Activated CD4-positive, alpha-beta T cell treated with anti-CD3 and anti-CD28 coated beads, Interleukin-10, Interleukin-2, amounts not matched to agents 100 ng/mL and 50 ng/mL, durations not matched to agents 16 hours and 8 hours (primary cell): ENCODE data around the gene CFDP1.

Source experiments
- DNase-seq: peaks from one replicate; pipeline ENCODE4 v3.0.0-alpha.2; 2020

CFDP1 gene

DNA sequence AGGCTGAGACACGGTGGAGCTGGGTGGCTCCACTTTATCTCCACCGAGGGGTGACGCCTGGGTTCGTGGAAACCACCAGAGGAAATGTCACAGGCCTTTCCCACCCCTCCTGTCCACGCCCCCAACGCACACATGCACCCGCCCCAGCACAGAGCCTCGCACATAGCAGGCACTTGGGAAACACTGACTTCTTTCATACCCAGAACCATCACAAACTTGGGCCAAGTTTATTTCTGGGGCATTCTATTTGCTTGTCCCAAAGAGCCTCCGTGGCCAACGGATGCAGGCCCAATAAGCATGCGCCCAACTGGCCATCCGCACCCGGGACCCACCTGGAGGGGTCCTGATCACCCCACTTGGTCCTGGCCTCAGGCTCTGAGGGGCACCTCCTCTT lies 185.2 kb downstream of the CFDP1 start:
- no peak for DNase-seq

DNA sequence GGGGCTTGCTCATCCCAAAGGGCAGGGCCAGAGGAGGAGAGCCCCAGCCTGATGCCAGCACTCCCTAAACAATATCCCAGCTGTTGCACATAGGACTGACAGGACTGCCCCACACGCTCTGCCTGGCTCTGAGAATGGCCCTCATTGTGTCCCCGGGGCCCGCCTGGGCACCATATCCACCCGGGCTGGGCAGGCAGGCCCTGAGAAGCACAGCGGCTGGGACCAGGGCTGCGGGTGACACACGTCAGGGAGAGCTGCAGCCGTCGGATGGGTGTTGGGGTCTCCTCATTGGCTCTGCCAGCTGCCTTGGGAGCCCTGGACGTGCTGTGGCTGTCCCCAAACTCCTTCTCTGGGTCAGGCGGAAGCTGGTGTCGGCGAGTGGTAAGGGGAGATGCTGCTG lies 186.1 kb downstream of the CFDP1 start:
- no peak for DNase-seq

DNA sequence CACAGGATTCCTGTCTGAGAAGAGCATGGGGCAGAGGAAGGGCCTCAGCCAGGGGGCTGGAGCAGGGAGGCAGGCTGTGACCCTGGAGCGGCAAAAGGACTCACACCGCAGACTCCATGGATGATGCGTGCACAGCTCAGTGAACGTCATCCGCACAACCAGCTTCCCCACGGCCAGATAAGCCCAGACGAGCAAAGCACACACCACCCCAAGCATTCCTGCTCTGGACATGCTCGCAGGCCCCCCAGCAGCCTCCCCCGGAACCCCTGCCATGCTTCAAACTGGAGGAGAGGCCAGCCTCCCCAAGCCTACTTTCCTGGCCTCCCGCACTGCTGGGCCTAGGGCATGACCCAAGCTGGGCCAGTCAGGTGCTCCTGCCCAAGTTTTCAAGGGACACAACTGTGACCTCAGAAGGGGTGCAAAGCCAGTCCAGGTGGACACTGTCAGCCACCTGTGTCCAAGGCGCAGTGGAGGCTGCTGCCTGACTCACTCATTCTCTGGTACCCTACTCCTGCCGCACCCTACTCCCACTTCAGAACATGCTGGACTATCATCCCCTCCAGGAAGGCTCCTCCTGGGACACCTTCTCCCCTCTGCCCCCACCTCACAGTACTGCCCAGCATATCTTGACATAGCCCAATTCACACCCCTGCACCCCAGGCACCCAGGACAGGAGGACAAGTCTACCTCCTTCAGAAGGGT lies 186.6 kb downstream of the CFDP1 start:
- DNase-seq: no peak

DNA sequence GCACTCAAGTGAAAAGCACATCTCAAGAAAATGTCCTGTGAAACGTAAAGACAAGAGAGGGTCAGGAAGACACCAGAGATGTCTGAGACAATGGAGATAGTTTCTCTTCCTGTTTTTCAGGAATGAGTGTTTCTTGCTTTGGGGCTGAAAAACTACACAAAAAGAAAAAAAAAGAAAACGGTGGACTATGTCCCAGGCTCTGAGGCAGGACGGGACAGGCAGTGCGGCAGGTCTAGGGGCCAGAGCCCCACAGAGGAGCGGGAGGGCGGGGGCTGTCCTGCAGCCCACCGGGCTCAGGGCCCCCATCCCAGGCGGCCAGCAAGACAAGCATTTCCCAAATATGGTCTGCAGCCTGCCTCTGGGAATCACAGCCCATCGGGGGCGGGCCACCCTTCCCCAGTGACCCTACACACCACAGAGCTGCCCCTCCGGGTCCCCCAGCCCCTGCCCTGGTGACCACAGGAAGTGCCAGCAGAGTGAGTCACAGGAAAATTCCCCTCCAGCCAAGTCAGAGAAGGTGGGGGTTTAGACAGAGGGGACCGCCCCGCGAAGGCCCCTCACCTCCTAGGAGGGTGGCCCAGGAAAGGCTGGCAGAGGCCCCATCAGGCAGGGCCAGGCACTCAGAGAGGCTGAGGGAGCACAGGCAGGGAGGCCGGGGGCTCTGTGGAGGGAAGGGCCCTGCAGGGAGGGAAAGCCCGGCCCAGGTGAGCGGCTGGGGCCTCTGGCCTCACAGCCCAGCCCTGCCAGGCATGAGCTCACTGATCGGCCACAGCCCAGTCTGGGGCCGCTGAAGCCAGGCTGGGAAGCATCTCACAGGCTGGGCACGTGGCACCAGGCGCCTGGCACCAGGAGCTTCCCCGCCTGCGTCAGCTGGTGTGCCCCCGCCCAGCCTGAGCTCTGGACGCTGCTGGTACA lies 188.2 kb downstream of the CFDP1 start:
- no peak for DNase-seq

DNA sequence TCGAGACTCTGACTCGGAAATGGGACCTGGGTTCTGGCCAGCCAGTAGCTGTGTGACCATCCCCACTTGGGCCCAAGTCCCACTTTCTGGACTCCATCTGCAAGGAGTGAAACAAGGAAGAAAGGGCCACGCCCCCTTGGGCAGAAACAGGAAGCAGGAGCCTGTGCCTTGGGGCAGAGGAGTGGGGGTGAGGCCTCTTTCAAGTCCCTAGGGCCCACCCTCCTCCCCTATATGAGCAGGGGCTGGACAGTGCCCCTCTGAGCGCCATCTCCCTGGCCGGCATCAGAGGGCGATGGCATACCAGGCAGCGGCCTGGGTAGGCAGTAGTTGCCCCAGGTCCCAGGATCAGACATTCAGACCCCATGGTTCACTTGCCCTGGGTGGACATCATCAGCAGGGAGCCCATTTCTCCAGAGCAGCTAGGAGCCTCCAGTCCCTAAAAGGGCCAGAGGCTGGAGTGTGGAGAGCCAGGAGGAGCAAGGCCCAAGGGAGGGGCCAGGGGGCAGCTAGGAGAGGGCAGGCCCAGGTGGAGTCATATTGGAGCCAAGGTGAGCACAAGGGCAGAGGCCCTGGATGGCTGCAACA lies 189.0 kb downstream of the CFDP1 start:
- DNase-seq: no peak
